Middle frontal gyrus (tissue), 1 donor: ENCODE measurements around the gene SLC13A2.

Experiments used
- DNase-seq: peaks from one replicate; pipeline ENCODE4 v3.0.0-alpha.2; 2015; ENCODE audit warnings: low spot score; ENCODE audit errors: extremely low spot score

The SLC13A2 gene

DNA sequence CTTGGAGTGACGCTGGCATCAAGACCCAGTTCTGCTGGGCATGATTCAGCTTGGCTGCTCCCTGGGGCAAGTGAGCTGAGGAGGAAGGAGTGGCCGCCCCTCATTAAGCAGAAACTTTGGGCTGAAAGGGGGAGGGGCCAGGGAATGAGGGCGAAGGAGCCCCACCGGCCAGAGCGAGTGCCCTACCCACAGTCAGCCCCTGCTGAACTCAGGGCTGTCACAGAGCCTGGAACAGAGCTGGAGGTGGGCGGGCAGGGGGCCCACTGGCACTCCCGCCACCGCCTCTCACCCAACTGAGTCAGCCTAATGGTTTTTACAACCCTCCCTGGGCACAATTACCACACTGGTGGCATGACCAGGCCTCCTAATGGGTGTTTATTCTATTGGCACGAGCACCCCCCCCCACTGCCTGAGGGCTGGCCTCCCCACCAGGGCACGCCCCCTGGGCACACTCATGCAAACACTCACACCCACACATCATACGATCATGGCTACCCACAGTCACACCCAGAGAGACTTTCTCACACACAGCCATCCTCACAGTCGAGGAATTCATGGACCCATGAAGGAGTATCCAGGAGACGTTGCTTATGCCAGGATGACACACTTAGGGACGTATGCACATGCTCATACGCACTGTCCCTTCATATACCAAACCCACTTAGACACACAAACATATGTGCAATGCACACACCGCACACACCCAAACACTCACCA lies 59.8 kb downstream of the SLC13A2 start:
- no peak for DNase-seq

DNA sequence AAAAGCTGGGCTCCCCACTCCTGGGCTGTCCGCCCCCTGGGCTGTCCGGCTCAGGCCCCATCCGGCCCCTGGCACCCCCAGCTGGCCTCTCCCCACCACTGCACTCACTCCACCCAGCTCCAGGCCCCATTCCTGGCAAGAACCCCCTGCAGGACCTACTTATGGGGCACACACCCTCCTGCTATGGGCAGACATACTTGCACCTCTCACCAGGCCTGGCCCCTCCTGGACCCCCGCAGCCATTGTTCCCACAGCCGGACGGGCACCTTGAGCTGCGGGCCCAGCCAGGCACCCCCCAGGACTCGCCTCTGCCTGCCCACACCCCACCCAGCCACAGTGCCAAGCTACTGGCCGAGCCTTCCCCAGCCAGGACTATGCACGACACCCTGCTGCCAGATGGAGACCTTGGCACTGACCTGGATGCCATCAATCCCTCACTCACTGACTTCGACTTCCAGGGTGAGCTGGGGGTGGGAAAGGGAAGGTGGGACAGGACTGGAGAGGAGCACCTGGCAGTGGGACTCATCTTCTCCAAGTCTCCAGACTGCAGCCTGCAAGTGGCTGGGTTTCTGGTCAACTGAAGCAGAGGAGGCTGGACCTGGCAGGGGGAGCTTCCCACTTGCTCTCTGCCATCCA lies 61.4 kb downstream of the SLC13A2 start:
- DNase-seq = no peak

DNA sequence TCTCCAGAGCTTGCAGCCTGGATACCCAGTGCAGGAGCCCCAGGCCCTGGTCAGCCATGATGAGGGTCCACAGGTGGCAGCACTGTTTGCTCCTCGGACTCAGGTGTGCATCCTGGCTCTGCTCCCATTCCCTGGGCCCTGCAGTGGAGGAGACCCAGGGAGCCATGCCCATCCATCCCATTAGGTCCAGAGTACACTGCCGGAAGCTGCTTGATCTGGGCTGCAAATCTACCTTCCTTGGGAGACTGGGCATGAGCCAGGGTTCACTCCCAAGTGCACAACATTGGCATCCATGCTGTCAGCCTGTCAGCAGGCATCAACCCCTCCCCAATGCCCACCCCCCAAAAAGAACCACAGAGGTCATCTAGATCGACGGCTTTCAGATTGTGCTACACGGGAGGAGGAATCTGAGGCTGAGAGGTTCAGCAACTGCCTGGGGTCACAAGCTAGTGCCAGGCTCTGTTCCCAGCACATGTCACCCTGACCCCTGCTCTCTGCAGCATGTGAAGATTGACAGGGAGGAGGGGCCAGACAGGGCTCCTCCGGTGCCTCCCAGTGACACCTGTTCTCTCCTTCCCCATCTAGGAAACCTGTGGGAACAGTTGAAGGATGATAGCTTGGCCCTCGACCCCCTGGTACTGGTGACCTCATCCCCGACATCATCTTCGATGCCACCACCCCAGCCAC lies 63.2 kb downstream of the SLC13A2 start:
- DNase-seq = no peak

DNA sequence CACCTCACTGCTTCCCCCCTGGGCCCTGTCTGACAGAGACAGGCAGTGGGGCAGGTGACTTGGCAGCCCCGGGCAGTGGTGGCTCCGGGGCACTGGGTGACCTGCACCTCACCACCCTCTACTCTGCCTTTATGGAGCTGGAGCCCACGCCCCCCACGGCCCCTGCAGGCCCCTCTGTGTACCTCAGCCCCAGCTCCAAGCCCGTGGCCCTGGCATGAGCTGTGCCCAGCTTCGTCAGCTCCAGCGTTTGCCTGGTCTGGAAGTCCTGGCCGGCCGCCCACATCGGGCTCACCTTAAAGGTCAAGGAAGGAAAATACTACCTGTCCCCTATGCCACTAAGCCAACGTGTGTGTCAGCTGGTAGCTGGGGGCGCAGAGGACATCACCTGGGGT lies 63.8 kb downstream of the SLC13A2 start:
- no peak for DNase-seq

DNA sequence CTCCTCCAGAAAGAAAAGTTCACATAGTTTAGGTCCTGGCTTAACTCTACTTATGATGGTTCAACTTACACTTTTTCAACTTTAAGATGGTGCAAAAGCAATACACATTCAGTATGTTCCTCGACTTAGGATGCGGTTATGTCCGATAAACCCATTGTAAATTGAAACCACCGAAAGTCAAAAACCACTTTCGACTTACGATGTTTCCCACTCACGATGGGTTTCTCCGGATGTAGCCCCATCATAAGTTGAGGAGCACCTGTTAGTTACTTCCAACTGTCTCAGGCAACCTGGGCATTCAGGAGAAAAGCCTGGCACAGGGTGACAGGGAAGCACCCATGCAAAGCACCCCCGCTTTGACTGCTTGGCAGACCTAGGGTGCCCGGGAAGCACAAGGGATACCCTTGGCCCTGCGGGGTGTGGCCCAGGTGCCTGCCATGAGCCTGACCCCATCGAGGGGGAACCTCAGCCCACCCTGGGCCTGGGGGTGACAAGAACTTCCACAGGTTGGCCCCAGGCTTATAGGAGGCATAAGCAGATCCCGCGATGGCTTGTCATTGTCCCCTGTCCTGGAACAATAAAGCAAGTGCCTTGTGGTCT lies 65.0 kb downstream of the SLC13A2 start:
- no peak for DNase-seq

DNA sequence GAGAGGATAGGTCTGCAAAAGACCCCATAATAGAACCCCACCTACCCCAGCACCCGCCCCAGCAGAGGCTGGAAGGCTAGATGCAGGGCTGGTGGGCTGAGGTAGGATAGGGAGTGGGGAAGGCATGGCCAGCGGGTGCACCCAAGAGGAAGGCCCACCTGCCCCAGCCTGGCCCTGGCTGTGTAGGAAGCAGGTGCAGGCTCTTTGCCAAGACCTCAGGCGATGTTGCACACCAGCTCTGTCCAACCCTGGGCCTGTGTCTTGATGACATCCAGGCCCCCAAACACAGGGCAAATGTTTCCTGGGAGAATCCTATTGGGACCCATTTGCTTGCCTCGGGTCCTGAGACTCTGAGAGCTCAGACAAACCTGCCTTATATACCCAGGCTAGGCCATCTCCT lies 66.8 kb downstream of the SLC13A2 start:
- no peak for DNase-seq

DNA sequence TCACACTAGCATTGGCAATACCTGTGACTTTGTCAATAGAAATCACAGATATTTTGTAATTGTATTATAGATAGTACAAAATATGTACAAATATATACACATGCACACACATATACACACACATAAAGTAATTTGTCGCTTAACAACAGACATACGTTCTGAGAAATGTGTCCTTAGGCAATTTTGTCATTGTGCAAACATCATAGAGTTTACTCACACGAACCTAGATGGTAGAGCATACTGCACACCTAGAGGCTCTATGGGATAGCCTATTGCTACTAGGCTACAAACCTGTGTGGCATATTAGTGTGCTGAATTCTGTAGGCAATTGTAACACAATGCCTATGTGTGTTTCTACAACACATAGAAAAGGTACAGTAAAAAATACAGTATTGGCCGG lies 68.0 kb downstream of the SLC13A2 start:
- no peak for DNase-seq

DNA sequence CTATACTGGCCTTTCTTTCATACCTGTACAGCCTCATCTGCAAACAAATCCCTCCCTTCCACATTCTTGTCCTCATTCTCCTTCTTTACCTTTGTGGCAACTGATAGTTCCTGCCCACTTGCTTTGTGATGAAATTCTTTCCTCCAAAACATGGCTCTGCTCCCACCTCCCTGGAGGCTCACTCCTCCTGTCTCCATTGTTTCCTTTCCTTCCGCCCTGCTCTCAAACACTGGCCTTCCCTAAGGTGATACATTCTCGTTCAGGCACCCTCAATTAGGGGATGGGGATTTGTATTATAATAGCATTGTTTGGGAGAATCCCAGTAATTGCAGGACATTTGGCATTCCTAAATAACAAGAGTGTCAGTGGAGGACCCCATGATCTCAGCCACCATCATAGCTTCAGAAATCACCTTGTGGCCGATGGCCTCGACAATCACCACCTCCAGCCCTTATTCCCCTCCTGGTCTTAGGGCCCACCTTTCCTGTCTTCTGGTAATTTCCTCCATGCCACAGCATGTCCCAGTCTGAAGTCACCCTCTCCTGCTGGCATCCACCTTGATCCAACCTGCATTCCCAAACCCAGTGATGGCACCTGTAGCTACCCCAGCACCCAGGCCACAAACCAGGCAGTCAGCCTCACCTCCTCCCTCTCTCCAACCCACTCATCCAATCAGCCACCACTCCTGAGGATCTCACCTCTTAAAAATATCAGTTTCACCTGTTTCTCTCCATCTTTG lies 71.1 kb downstream of the SLC13A2 start:
- DNase-seq = no peak

DNA sequence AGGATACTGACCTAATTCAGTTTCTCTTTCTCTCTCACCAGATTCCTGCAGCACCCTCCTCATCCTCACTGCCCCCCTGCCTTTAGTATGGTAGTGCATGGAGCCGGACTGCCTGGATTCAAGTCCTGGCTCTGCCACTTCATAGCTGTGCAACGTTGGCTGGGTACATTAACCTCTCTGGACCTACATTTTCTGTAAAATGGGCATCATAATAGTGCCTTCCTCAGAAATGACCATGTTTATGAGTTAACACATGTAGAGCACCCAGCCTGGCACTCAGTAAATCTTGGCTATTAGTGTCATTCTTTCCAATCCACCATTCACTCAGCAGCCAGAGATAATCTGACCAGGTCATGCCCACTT lies 71.7 kb downstream of the SLC13A2 start:
- DNase-seq = no peak

DNA sequence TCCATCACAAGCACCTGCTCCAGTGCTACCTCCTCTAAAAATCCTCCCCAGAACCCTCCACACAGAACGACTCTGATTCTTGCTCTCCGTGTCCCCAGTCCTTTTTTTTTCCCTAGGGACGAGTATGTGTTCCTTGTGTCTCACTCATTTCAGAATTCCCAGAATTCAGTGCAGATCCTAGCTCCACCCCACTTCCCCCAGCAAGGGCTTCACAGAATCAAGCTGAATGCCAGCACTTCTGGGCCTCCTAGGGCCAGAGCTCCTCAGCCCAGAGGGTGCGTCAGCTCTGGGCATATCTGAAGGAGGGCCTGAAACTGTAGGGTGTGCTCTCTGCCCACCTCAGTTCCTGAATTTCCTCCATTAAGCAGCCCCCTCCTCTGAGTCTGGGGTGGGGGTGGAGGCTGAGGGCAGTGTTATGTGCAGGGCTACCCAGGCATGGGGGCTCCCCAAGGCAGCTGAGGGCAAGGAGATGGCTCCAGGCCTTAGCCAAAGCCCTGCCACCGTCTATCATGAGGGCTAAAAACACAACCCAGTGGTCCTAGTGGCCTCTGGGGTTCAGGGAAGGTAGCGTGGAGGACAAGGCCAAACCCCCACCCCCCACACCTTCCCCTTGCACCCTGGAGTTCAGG lies 72.5 kb downstream of the SLC13A2 start:
- no peak for DNase-seq

DNA sequence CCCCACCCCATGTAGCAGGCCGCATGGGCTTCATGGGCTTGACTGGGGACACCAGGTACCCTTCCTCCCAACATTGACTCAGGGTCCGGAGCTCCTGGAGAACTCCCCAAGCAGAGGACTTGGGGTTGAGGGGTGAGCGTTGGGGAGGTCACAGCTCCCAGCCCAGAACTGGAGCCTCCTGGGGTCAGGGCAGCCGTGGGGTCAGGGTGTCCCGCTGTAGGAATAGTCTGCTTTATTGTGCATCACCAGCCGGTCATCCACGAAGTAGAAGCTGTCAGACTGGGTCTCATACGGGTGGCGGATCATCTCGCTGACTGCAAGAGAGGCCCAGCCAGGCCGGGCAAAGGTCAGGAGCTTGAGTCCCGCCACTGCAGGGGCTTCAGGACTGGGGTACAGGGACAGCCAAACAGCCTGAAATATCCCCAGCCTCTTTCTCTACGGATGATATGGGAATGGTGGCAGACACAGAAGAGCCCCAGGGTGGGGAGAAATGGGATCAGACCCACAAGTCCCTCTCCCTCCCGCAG lies 73.7 kb downstream of the SLC13A2 start:
- no peak for DNase-seq
